HepG2 (cell line): ENCODE results near the gene SCYL1. TPM values are rescaled to one million over a fixed set of nuclear protein-coding genes. Genes with fewer than 3 reads are reported as not detected.

Source experiments
- FOSL2 ChIP-seq: sonication (generic); formaldehyde crosslinking; IDR thresholded peaks from 2 replicates; pipeline ENCODE4 v1.4.0; 2020; ENCODE audit warnings: missing genetic modification reagents
- HMG20B ChIP-seq: conservative IDR thresholded peaks from 2 replicates; pipeline ENCODE4 v1.6.1; 2016; ENCODE audit warnings: missing genetic modification reagents, missing compliant biosample characterization
- HNF1A ChIP-seq, 2 experiments: sonication (generic) in 1 of 2; formaldehyde crosslinking in 1 of 2; IDR thresholded peaks; 2 replicates each; pipeline versions ENCODE4 v1.4.0 to v1.6.1; 2016 to 2020; ENCODE audit warnings: borderline replicate concordance in 1 of 2, low read depth in 1 of 2, mild to moderate bottlenecking in 1 of 2, missing genetic modification reagents in 1 of 2
- HNRNPUL1 ChIP-seq: fragments of 200-400 bp; formaldehyde crosslinking; IDR thresholded peaks from 2 replicates; pipeline ENCODE4 v1.6.1; 2017; ENCODE audit warnings: low read depth, mild to moderate bottlenecking, low read length, moderate library complexity
- KAT8 ChIP-seq: IDR thresholded peaks from 2 replicates; pipeline ENCODE4 v1.6.1; 2016; ENCODE audit warnings: missing genetic modification reagents, missing compliant biosample characterization
- KIAA2018 ChIP-seq: sonication (generic); formaldehyde crosslinking; IDR thresholded peaks from 2 replicates; pipeline ENCODE4 v1.5.0; 2020; ENCODE audit warnings: mild to moderate bottlenecking, missing genetic modification reagents, borderline replicate concordance
- NFKBIZ ChIP-seq: IDR thresholded peaks from 2 replicates; pipeline ENCODE4 v1.6.1; 2018; ENCODE audit warnings: missing genetic modification reagents, missing compliant biosample characterization
- RAD21 ChIP-seq: fragments of 450-650 bp; formaldehyde crosslinking; IDR thresholded peaks from 2 replicates; pipeline ENCODE4 v1.5.0; 2020; ENCODE audit warnings: mild to moderate bottlenecking
- RORA ChIP-seq: sonication (generic); formaldehyde crosslinking; IDR thresholded peaks from 2 replicates; pipeline ENCODE4 v1.5.0; 2020; ENCODE audit warnings: mild to moderate bottlenecking, missing genetic modification reagents, moderate library complexity
- ZBTB14 ChIP-seq: sonication (generic); formaldehyde crosslinking; IDR thresholded peaks from 2 replicates; pipeline ENCODE4 v1.4.0; 2020; ENCODE audit warnings: missing genetic modification reagents
- ZFY ChIP-seq: sonication (generic); formaldehyde crosslinking; IDR thresholded peaks from 2 replicates; pipeline ENCODE4 v1.4.0; 2020; ENCODE audit warnings: missing genetic modification reagents
- ZNF768 ChIP-seq: sonication (generic); formaldehyde crosslinking; IDR thresholded peaks from 2 replicates; pipeline ENCODE4 v1.4.0; 2020; ENCODE audit warnings: missing genetic modification reagents
- polyA plus RNA-seq, 8 experiments: library from polyadenylated mRNA; depleted of rRNA in 3 of 8; stranded (reverse) in 7 of 8; unstranded in 1 of 8; fragments of >200 nt; fragmentation: Illumina TruSeq in 4 of 8; extraction: Trizol in 4 of 8; gene quantifications; 2 replicates each; pipeline versions ENCODE4 v1.2.1 to v1.2.3, GENCODE V29; 2011 to 2016; ENCODE audit warnings: low read depth in 4 of 8, missing spikeins in 1 of 8, mixed read lengths in 1 of 8; ENCODE audit not compliant: insufficient read depth in 1 of 8
- total RNA-seq, 5 experiments: library from RNA; depleted of rRNA; stranded (reverse); fragments of >200 nt; fragmentation: Illumina TruSeq; extraction: Trizol; gene quantifications; 2 replicates each; pipeline ENCODE4 v1.2.3, GENCODE V29; 2016; ENCODE audit warnings: low read depth in 1 of 5

Gene SCYL1
- total and polyA plus RNA-seq, 2 of the 13 experiments (the other 11 are each of a cell fraction or from before 2014, with no cell fraction given): 65.9 to 103 TPM

GRCh38 chr11:65558002-65558929 lies 33.4 kb downstream of the SCYL1 start, which contains the start of gene LTBP3 (continued):
- TF ChIP-seq HNF1A (IDR thresholded peaks at IDR 0.05; ENCODE audit: low read depth) (no peak), HNF1A (CRISPR knock-in tag; IDR thresholded peaks at IDR 0.05; ENCODE audit: borderline replicate concordance) (no peak), RAD21 (no peak), HMG20B (CRISPR knock-in tag) (no peak; the same call in 1 of the 2 replicates), ZBTB14 (CRISPR knock-in tag) (peak; percentile 41; the same call in 1 of the 2 replicates), NFKBIZ (CRISPR knock-in tag) (no peak), ZNF768 (no peak), RORA (no peak), FOSL2 (0 out of 2 replicates have a peak, but pooled peaks have one; percentile 1), ZFY (peak; percentile 58; the same call in 1 of the 2 replicates), KIAA2018 (no peak), KAT8 (0 out of 2 replicates have a peak, but pooled peaks have one; percentile 20), HNRNPUL1 (no peak)
